ENCODE results near the gene ZNF423.

Gene ZNF423

GRCh38 chr16:49631187-49632041, 224.5 kb downstream of the ZNF423 start:
- no peak for DNase-seq (ENCODE audit: low read depth in 1 of 2, low spot score in 1 of 2)

DNA sequence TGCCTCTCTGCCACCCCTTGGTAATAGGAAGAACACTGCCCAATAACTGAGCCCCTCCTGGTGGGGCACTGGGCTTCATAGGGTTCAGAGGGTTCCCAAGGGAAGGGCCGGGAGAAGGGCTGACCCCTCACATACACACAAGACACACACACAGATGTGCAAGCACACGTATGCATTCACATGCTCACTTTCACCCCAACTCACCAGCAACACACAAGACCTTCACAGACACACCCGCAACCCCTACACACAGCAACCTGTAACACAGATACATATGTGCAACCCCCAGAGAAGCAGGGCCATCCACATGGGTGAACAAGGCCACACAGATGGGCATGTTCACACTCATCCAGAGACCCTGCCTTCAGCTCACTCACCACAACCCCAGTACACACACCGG, 225.1 kb downstream of the ZNF423 start:
- DNase-seq (ENCODE audit: low read depth in 1 of 2, low spot score in 1 of 2): no peak

- no peak for DNase-seq (ENCODE audit: low read depth in 1 of 2, low spot score in 1 of 2)
These were observed 226.1 kb downstream of the ZNF423 start for GRCh38 chr16:49629851-49630250.

DNA sequence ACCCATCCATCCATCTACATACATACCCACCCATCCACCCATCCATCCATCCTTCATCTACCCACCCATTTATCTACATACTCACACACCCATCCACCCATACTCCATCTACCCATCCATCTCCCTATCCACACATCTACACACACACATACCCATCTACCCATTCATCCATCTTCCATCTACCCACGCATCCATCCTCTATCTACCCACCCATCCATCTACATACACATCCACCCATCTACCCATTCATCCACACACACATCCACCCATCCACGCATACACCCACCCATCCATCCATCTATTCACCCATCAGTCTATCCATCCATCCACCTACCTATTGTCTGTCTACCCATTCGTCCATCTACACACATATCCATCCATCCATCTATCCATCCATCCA, 227.8 kb downstream of the ZNF423 start:
- DNase-seq (ENCODE audit: low read depth in 1 of 2, low spot score in 1 of 2): no peak

DNA sequence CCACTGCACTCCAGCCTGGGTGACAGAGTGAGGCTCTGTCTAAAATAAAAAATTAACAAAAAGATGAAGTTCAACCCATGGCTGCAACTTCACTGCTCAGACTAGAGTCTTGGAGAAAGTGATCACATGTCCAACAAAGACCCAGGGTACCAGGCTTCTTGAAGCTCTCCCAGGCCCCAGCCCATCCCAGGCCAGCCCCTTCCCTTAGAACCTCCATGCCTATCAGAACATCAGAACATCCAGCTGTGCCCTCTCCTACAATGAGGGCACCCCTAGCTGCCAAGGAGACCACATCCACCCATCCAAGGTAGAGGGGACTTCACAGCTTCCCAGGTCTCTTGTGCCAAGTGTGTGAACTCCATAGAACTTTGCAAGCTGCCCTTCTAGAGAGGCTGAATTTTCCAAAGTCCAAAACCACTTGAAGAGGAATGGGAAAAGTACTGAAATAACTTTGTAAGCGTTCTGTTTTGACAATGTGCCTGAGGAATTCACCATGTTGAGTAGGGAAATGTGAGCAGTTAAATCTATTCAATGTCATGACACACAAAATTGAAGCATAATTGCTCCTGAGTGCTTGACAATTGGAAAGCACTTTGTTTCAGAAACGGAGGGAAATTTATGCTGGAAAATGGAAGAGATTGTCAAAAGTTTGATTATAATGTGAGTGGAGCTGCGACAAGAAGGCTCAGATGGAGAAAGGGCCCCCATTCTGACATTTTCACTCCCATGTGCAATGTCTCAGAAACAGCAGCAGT, 230.4 kb downstream of the ZNF423 start:
- no peak for DNase-seq (ENCODE audit: low read depth in 1 of 2, low spot score in 1 of 2)

- no peak for DNase-seq (ENCODE audit: low read depth in 1 of 2, low spot score in 1 of 2)
These were observed 232.2 kb downstream of the ZNF423 start for GRCh38 chr16:49623501-49624266.

DNA sequence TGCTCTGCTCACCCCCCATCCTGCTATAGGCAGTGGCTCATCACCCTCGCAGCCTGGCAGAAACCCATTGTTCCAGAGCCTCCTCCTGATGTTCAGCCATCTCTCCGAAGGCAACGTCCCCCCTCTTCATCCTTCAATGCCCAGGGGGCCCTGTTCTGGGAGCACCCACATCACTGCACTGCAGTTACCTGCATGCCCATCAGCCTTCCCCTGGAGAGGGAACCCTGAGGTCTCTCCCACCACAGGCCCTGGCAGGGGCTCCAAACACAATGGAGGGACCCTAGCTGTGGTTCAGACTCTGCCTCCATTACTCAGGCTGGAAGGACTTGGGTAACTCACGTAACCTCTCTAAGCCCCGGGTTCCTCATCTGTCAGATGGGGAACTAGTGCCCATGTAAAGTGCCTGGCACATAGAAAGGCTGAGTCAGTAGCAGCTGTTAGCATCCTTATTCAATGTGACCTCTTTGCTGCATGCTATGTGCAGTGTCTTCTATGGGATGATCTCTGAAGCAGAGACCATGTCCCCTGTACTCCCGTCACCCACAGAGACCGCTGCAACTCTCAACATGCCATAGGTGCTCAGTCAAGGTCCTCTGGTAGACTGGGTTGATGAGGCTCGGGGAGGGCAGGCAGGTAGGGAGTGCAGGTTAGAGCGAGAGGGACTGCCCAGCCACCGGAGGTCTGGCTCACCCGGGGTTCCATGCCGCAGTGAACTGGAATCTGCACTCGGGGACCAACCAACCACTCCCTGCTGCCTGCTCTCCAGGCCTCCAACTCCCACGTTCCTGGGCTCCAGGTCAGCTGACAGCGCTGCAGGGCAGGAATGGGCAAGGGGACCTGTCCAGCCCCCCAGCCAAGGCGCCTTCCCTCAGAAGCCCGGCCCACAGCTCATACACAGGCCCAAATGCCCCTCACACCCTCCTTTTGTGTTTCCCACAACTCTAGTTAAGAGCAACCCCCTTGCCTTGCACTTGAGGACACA, 233.2 kb downstream of the ZNF423 start:
- DNase-seq (ENCODE audit: low read depth in 1 of 2, low spot score in 1 of 2): no peak

DNA sequence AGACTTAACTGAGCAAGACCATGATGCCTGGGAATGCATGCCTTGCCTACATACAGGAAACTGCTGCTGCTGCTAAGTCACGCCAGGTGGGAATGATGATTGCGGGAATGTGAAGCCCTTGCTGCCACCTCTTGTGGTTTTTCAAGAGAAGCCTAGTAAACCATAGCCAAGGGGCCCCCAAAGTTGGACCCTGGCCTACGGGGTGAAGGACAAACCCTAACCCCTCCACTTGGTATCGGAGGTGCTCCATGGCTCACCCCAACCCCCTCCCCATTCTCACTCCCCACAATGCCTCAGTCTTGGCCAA, 233.9 kb downstream of the ZNF423 start:
- no peak for DNase-seq (ENCODE audit: low read depth in 1 of 2, low spot score in 1 of 2)

DNA sequence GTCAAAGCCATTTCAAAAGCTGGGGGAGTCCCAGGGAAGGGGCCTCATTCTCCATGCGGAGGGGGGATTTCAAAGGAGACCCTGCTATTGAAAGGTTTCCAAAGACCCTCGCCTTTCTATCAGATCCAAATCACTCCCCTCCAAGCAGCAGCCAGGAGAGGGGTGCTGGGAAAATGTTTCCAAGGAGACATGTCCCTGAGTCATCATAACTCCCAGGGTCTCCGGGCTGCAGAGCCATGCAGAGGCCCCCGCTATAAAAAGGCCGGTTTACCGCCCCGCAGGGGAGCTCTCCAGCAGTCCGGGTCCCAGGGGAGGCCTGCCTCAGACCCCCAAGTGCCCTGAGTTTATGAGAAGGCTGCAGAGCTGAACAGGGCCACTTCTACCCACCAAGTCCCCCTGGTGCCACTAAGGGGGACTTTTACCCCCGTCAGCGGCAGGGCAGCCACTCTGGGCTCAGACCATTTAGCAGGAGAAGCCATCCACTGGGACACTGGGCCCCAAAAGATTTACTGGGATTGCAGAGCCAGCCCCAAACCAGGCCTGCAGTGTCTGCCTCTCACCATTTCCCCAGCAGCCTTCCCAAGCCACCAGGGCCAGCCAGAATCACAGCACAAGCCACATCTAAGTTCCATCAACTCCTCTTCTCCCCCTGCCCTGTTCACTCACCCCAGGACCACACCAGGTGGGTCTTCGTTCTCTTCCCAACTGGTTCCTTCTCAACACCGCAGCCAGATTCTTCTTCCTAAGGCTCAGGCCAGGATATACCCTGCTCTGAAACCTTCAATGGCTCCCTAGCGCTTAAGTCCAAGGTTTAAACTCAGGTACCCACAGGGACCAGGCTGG, 234.4 kb downstream of the ZNF423 start:
- no peak for DNase-seq (ENCODE audit: low read depth in 1 of 2, low spot score in 1 of 2)

- no peak for DNase-seq (ENCODE audit: low read depth in 1 of 2, low spot score in 1 of 2)
These were observed 235.1 kb downstream of the ZNF423 start for GRCh38 chr16:49620869-49621240.

GRCh38 chr16:49620158-49620868, 235.6 kb downstream of the ZNF423 start:
- no peak for DNase-seq (ENCODE audit: low read depth in 1 of 2, low spot score in 1 of 2)

GRCh38 chr16:49619811-49620157, 236.1 kb downstream of the ZNF423 start:
- no peak for DNase-seq (ENCODE audit: low read depth in 1 of 2, low spot score in 1 of 2)

DNA sequence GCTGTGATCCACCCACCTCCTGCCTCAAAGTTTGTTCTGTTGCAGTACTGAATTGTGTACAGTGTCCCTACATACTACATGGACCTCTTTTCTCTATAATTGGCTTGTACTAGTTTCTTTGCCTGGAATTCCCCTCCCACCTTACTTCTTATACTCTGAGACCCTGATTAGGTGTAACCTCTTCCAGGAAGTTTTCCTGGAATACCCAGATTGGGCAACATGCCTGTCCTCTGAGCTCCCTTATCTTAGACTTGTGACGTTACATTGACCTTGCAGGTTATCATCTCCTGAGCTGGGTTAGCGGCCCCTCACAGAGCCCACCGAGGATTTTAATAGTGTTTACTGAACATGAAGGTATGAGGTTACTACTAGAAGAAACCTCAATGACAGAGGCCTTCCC, 237.0 kb downstream of the ZNF423 start:
- no peak for DNase-seq (ENCODE audit: low read depth in 1 of 2, low spot score in 1 of 2)

DNA sequence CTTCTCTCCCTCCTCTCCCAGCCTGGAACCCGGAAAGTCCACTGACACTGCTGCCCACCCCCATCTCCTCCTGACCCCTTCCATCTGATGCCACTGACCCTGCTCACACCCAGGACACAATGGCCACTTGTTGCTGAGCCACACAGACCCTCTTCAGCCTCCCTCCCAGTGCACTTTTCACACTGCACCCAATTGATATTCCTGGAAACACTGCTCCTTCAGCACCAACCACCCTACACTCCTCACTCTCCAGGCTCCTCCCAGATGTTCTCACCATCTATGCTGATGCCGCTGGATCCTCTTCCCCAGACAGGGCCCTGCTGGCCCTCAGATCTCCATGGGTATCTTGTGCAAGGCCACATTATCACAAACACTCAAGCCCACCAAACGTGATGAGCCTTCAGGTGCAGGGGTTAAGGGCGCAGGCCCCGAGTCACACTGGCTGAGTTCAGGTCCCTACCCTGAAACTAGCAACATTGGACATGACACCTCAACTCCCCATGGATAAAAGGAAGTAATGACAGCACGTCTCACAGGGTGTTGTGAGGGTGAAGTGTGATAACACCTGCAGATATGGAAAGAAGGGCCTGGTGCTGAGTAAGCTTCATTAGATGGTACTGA, 238.1 kb downstream of the ZNF423 start:
- DNase-seq (ENCODE audit: low read depth in 1 of 2, low spot score in 1 of 2): no peak

DNA sequence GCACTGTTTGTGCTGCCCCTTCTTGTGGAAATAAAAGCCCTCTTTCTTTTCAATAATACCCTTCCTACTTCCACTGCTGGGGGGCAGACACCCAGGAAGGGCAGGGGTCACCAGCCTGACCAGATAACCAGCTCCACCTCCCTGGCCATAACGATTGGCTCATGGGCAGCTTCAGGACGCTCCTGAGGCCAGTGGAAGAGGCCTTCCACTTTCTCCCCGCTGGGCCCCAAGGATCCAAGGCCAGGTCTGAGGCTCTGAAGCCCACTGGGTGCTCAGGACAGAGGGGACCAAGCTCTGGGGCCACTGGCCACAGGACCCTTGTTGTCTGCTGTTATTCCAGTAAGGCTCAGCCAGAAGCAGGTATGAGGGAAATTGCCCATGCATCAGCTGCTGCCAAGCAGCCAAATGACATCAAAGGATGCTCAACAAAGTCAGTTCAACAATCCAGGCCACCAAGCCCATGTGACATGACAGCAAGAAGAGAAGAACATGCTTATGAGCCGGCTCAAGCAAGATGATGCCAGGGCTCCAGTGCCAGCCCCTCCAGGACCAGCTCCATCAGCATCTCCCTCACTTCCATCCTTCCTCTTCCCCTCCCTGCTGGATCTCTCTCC, 238.8 kb downstream of the ZNF423 start:
- no peak for DNase-seq (ENCODE audit: low read depth in 1 of 2, low spot score in 1 of 2)

- DNase-seq (ENCODE audit: low read depth in 1 of 2, low spot score in 1 of 2): no peak
These were observed 240.3 kb downstream of the ZNF423 start for GRCh38 chr16:49615576-49615975.

DNA sequence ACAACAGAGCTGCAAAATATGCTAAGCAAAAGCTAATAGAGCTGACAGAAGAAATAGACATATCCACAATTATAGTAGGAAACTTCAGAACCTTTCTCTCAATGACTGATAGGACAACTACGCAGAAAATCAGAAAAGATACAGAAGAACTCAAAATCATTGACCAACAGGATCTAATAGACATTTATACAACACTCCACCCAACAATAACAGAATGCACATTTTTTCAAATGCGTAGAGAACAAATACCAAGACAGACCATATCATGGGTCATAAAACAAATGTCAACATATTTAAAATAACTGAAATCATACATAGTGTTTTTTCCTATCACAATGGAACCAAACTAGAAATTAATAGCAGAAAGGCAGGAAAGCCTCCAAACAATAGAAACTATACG, 244.9 kb downstream of the ZNF423 start:
- DNase-seq (ENCODE audit: low read depth in 1 of 2, low spot score in 1 of 2): no peak

DNA sequence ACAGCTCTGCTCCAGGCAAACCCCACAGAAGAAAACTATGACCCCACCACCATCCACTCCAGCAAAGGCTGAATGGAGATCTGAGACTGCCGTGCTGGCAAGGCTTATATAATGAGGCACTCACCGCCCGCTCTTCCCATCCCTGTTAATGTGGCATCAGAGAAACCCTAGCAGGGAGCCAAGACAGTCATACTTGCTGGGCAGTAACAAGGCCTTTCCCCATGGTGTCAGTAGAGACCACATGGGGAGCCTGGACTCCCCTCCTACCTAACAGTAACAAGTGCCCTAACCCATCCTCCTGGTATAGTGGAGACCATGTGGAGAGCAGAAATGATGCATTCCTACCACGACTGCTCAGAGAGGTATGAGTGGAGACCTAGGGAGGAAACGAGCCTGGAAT, 247.1 kb downstream of the ZNF423 start:
- no peak for DNase-seq (ENCODE audit: low read depth in 1 of 2, low spot score in 1 of 2)

DNA sequence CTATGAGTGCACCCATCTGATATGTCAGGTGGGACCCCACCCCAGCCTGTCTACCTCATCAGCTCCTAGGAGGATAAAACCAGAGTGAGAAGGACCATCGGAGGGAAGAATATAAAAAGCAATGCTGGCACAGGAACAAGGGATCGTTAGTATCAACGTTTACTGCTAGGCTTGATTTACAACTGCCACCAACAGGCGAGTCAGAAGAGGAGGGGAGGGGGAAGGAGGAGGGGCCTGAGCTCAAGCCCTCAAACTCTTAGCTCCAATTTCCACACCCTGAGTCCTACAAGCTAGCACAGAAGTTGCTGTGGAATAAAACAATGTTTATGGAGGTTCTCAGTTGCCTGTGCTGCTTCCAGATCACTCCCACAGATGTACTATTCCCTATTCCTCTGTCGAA, 247.8 kb downstream of the ZNF423 start:
- DNase-seq (ENCODE audit: low read depth in 1 of 2, low spot score in 1 of 2): no peak

Data from stimulated activated CD4-positive, alpha-beta T cell treated with anti-CD3 and anti-CD28 coated beads, Interleukin-15, amount 100 ng/mL, for 1 hour (primary cell).